NCI-H2081 treated with DMSO at 0.1 percent for 48 hours (cell line): ENCODE measurements around the gene ZNF174.
A peak's percentile ranks its signal among the peaks of the same experiment; 100 is the strongest.

Source experiments
- DNase-seq: peaks from one replicate; lab custom pipeline; 2025; lab: John Stamatoyannopoulos, UW

The ZNF174 gene

DNA sequence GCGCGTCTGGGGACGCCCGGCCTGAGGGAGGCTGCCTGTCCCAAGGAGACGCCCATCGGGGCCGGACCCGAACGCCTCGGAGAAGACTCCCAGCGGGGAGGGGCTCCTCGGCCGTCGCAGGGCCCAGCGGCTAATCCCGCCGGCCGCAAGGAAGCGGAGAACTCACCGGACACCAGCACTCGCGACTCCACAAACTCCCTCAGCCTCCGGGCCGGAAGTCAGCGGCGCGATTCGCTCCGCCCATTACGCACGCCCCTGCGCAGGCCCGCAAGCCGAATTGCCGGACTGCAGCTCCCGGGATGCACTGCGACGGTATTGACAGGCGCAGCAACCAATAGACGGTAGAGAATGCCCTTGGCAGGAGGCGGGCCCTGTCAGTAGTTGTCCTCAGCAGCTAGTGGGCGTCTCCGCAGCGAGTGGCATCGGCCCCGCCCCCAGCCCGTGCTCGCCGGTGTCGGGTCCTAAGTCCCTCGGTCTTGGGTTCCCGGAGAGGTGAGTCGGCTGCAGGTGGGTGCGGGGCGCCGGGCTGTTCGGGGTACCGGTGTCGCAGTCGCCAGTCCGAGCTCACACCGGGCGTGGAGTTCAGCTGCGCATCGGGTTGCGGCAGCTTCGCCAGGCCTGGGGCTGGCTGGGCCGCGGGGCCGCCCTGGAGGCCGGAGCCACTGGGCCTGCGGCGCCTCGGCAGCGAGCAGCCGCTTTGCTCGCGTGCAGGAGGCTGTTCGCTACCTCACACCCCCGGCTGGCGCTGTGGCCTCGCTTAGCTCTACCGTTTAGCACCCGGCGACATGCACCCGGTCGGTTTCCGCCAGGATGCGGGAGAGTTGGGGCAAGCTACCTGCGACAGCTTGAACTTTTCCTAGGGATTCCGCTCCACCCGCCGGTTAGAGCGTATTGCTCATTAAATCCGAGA, at the start of gene ZNF174, which contains the start of gene ZSCAN32:
Gene ZNF174 (plus strand): TSS at position 437 of the 910 bp plus-strand sequence. CDS start 790 bp downstream, outside the sequence.
Gene ZSCAN32 (minus strand): TSS at position 226 of the 910 bp plus-strand sequence. CDS start 3,447 bp downstream, outside the sequence.
- DNase-seq, result peak; percentile 92

- DNase-seq, result no peak
Measured at GRCh38 chr16:3355589-3355988, 45.4 kb upstream of the ZNF174 start, which contains the start of gene OR2C1. OR2C1 (plus strand) TSS chr16:3355889; CDS start chr16:3355941, 52 bp downstream.

GRCh38 chr16:3356118-3356517, 44.9 kb upstream of the ZNF174 start:
- DNase-seq, result no peak

GRCh38 chr16:3358871-3359270, 42.1 kb upstream of the ZNF174 start:
- DNase-seq, result no peak

GRCh38 chr16:3362931-3363330, 38.1 kb upstream of the ZNF174 start:
- no peak for DNase-seq

DNA sequence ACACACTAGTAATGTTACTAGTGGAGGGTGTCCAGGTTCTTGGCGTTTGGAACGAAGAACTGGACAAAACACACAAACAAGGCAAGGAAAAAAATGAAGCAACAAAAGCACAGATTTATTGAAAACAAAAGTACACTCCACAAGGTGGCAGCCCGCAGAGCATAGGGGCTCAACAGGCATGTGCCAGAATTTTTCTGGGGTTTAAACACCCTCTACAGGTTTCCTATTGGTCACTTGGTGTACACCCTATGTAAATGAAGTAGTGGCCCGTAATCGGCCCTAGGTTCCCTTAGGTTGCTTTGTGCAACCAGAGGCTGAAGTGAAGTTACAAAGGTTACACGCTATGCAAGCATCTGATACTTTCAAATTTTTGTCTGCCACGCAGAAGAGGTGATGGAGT, 37.2 kb upstream of the ZNF174 start:
- no peak for DNase-seq

GRCh38 chr16:3364774-3365427, 36.1 kb upstream of the ZNF174 start:
- DNase-seq, result peak; percentile 97

DNA sequence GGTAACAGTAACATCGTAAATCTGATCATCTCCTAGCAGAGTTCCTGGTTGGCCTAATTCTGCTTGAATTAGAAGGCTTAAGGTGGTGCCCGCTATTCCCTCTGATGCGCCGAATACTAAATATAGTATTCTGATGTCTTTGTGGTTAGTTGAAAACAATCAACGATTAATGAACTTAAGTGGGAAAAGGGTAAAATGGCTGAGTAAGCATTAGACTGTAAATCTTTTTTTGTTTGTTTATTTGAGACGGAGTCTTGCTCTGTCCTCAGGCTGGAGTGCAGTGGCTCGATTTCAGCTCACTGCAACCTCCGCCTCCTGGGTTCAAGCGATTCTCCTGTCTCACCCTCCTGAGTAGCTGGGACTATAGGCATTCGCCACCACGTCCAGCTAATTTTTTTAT, 31.9 kb upstream of the ZNF174 start:
- no peak for DNase-seq

DNA sequence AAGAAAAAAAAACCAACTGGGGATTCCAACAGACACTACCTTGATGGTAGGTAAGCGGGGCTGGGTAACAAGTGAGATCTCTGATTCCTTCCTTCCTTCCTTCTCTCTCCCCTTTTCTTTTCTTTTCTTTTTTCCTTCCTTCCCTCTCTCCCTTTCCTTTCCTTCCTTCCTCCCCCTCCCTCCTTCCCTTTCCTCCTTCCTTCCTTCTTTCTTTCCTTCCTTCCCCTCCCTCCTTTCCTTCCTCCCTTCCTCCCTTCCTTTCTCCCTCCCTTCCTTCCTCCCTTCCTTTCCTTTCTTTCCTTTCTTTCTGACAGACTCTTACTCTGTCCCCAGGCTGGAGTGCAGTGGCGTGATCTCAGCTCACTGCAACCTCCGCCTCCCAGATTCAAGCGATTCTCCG, 25.3 kb upstream of the ZNF174 start:
- no peak for DNase-seq

DNA sequence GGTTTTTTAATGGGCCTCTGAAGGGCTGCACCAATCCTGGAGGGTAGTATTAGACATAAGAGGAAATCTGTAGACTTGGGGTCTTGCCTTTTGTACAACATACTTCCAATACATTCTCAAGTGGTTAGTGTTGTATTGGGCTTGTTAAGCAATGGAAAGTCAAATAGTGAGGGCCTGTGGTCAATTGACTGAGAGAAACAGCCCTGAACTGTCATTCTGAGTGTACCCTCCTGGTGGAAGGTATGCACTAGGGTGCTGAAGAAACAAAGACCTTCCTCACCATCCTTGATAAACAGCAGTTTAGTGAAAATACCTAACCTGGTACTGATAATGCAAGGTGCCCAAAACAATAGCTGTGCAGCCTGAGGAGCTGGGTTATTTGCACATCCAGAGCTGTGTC, 23.1 kb upstream of the ZNF174 start:
- no peak for DNase-seq

DNA sequence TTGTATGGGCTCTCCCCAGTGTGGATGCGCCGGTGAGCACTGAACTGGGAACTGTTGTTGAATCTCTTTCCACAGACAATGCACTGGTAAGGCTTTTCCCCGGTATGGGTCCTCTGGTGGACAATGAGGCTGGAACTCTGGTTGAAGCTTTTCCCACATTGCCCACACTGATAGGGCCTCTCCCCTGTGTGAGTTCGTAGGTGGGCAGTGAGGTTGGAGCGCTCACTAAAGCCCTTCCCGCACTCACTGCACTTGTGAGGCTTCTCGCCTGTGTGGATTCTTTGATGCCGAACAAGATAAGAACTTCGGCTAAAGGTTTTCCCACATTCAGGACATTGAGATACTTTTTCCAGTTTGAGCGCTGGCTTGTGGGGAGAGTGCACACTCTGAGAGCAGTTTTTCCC, 18.0 kb upstream of the ZNF174 start:
- no peak for DNase-seq

DNA sequence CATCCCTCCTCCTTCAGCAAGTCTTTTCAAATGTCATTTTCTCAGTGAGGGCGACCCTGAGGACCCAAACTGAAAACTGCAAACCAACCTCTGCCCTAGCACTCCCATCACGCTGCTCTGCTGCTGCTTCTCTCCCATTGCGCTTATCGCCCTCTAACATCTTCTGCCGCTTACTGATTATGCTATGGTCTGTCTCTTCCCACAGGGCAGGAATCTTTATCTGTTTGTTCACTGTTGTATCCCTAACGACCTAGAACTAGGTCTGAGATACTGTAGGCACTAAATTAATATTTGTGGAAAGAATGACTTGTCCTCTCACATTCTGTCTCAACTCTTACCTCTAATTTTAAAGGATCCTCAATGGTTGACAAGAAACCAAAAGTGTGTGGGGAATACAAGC, 12.7 kb upstream of the ZNF174 start:
- DNase-seq, result no peak

- no peak for DNase-seq
Measured at GRCh38 chr16:3389663-3390338, 11.2 kb upstream of the ZNF174 start.

DNA sequence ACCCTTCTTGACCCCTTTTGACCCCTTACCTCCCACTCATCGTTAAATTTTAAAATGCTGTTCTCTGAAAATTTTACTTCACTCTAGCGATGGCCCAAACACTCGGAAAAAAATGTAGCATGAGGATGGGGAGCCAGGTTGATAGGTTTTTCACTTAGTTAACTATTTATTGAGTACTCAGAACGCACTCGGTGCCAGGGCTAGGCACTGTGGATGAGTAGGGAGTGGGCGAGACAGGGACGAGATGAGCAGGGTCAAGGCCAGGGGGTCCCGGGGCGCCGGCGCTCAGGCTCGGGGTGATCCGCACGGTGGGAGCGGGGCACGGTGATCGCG, 603 bp upstream of the ZNF174 start:
- no peak for DNase-seq

DNA sequence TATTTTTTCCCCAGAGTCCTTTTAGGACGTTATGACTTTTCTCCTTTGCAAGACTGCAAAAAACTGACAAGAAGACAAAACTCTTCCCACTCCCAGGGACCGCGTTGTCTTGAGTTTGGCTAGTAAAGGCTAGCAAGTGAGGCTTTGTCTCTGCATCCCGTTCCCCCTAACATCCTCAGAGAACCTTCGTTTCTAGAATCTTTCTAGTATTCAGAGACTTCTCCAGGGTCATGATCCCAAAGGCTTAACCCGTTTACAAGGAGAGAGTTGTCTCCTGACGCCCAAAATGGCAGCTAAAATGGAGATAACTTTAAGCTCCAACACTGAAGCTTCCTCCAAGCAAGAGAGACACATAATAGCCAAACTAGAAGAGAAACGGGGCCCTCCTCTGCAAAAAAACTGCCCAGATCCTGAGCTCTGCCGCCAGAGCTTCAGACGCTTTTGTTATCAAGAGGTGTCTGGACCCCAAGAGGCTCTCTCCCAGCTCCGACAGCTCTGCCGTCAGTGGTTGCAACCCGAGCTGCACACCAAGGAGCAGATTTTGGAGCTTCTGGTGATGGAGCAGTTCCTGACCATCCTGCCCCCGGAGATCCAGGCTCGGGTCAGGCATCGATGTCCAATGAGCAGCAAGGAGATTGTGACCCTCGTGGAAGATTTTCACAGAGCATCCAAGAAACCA, 843 bp downstream of the ZNF174 start:
- DNase-seq, result no peak

DNA sequence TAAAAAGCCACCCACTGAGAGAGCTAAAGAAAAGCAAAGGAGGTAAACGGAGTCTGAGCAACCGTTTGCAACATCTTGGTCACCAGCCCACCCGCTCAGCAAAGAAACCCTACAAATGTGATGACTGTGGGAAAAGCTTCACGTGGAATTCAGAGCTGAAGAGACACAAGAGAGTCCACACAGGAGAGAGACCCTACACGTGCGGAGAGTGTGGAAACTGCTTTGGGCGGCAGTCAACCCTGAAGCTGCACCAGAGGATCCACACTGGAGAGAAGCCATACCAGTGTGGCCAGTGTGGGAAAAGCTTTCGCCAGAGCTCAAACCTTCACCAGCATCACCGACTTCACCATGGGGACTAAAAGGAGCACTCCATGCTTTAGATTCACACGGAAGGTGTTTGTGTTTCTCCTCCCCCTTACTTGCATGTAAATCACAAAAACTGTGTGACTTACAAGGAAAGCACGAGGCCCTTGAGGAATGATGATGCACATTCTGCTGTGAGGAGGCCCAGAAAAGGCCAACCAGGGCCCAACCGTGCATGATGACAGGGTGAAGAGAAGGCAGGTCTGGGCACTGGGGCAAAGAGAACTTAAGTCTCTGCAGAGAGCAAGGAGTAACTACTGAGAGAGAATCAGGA, 7.7 kb downstream of the ZNF174 start:
- no peak for DNase-seq

- no peak for DNase-seq
Measured at GRCh38 chr16:3413730-3414379, 12.8 kb downstream of the ZNF174 start.

DNA sequence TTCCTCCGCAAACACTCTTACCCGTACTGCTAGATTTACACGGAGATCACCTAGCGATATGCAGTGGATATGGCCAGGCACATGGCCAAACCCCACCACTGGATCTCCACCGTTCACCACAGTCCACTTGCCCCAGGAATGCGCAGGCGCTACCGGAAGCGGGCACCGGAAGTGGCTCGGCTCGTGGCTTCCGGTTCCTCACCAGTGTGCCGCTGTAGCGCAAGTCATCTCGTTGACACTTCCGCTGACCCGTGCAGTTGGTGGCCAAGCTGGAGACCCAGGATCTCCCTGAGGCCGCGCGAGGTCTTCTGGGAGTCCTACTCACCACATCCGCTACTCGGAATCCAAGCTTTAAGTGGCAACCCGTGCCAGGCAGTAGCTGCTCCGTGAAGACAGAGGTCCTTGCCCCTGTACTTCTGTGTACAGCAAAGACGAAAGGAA, 30.8 kb downstream of the ZNF174 start:
- no peak for DNase-seq

DNA sequence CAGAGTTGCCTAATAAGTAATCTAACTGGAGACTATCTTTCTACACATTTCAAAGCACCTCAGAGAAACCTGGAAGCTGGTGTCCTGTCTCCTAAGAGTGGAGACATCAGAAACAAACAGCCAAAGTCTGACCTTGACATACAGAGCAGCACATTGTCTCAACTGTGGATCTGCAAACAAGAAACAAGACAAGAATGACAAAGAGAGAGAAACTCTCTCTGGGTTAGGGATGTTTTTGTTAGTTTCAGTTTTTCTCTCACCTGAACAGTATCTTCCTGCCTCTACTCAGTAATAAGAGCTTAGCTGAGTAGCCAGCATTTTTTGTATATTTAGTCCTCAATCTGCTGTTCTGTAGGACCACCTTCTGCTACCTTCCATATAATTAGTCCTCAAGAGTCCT, 33.4 kb downstream of the ZNF174 start:
- DNase-seq, result no peak

DNA sequence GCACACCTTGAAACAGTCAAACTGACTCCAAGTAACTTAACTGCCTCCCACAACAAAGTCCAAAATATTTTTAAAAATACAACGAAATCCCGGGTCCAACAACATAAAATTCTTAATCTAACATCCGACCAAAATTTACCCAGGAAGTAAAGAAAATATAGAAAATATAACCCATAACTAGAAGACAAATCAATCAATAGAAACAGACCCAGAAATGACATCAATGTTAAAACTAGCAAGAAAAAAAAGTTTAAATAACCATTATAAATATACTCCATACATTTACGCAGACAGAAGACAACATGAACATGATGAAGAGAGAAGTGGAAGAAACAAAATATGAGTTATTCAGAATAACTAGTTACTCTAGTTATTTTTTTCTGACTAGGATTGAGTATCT, 38.6 kb downstream of the ZNF174 start:
- DNase-seq, result no peak
